ENCODE measurements around the gene ZNF382.

The ZNF382 gene

GRCh38 chr19:36577271-36577996 lies 27.7 kb upstream of the ZNF382 start (continued):
- TF ChIP-seq MZF1 (tag by site-specific recombination; IDR thresholded peaks at IDR 0.05; ENCODE audit: borderline replicate concordance) (no peak), ZNF48 (tag by site-specific recombination; IDR thresholded peaks at IDR 0.05) (no peak), ZSCAN30 (tag by site-specific recombination; IDR thresholded peaks at IDR 0.05) (no peak), ZNF239 (tag by site-specific recombination; IDR thresholded peaks at IDR 0.05) (no peak), PRDM4 (tag by site-specific recombination; IDR thresholded peaks at IDR 0.05) (no peak), ZBTB49 (tag by site-specific recombination; IDR thresholded peaks at IDR 0.05; ENCODE audit: low read depth) (no peak), ZNF639 (tag by site-specific recombination; IDR thresholded peaks at IDR 0.05) (no peak), ZNF596 (tag by site-specific recombination; IDR thresholded peaks at IDR 0.05) (no peak), ZNF2 (tag by site-specific recombination; IDR thresholded peaks at IDR 0.05) (0 out of 2 replicates have a peak, but pooled peaks have one; percentile 11), ZNF561 (tag by site-specific recombination; IDR thresholded peaks at IDR 0.05; ENCODE audit: borderline replicate concordance) (no peak), PRDM1 (tag by site-specific recombination; IDR thresholded peaks at IDR 0.05) (peak; percentile 79), ZNF624 (tag by site-specific recombination; IDR thresholded peaks at IDR 0.05) (no peak), ZNF175 (tag by site-specific recombination; IDR thresholded peaks at IDR 0.05) (no peak), ZNF416 (tag by site-specific recombination; IDR thresholded peaks at IDR 0.05) (no peak), SP7 (tag by site-specific recombination; IDR thresholded peaks at IDR 0.05) (0 out of 2 replicates have a peak, but pooled peaks have one; percentile 16), ZNF23 (tag by site-specific recombination; IDR thresholded peaks at IDR 0.05; ENCODE audit: borderline replicate concordance) (no peak), ZNF426 (tag by site-specific recombination; IDR thresholded peaks at IDR 0.05) (no peak), ZNF157 (tag by site-specific recombination; IDR thresholded peaks at IDR 0.05) (no peak), HOXA7 (CRISPR knock-in tag; IDR thresholded peaks at IDR 0.05; ENCODE audit: borderline replicate concordance) (no peak), ZNF155 (tag by site-specific recombination; IDR thresholded peaks at IDR 0.05) (no peak), ZNF221 (tag by site-specific recombination; IDR thresholded peaks at IDR 0.05; ENCODE audit: borderline replicate concordance) (no peak), ZSCAN4 (tag by site-specific recombination; IDR thresholded peaks at IDR 0.05) (no peak), ZNF548 (tag by site-specific recombination; IDR thresholded peaks at IDR 0.05) (no peak), ZBTB7A (tag by site-specific recombination; IDR thresholded peaks at IDR 0.05; ENCODE audit: low read depth) (no peak), BCL11B (tag by site-specific recombination; IDR thresholded peaks at IDR 0.05; ENCODE audit: low read depth) (no peak), ZNF830 (tag by site-specific recombination; IDR thresholded peaks at IDR 0.05; ENCODE audit: low read depth) (no peak), TCF7L2 (IDR thresholded peaks at IDR 0.05; ENCODE audit: borderline replicate concordance, low read depth, low read length) (no peak), MEIS1 (CRISPR knock-in tag; IDR thresholded peaks at IDR 0.05; ENCODE audit: borderline replicate concordance) (no peak), PATZ1 (tag by site-specific recombination; IDR thresholded peaks at IDR 0.05) (no peak), ZNF600 (tag by site-specific recombination; IDR thresholded peaks at IDR 0.05) (peak; percentile 87), ZNF121 (tag by site-specific recombination; IDR thresholded peaks at IDR 0.05) (no peak), ZNF791 (tag by site-specific recombination; IDR thresholded peaks at IDR 0.05) (no peak), ZNF747 (tag by site-specific recombination; IDR thresholded peaks at IDR 0.05) (no peak)

All from HEK293 (cell line).